ENCODE results near the gene CAPZB. TPM values are rescaled to one million over a fixed set of nuclear protein-coding genes. Genes with fewer than 3 reads are reported as not detected.

CAPZB gene
- total and polyA plus RNA-seq, 7 donors: 179 to 284 (median 224) TPM

- Histone ChIP-seq H3K9me3 (no peaks in the 10 kb centered on the region), H3K4me3 (no peak overlapping the region), H3K36me3 (ENCODE audit: insufficient read depth in 1 of 2, low read depth in 1 of 2) (no peaks in the 10 kb centered on the region), H3K27me3 (ENCODE audit: insufficient read depth in 3 of 3, low read length in 2 of 3) (no peaks in the 10 kb centered on the region), H3K4me1 (peaks cover 80% of the 10 kb centered on the region), H3K27ac (peak overlapping the region; percentile 9)
- no peak for TF ChIP-seq CTCF (IDR thresholded peaks at IDR 0.05)
- no peak for ATAC-seq
- intact Hi-C loops (cut with DNase I): loop anchor here in 1 of 2 donors (5.0 kb wide), 1 partner anchor 40 kb away; no protein-coding TSS in a partner anchor
- 65% methylated on average over 22 of the region's 22 CpGs for WGBS, 3 donors
- DNase-seq: no peak
Observed at GRCh38 chr1:19442154-19443096, 42.9 kb downstream of the CAPZB start.

GRCh38 chr1:19441048-19441780 lies 44.1 kb downstream of the CAPZB start:
- 79 to 86% (median 86%) methylated on average over 11 of the region's 11 CpGs for WGBS, 3 donors
- no peaks in the 10 kb centered on the region for H3K9me3 ChIP-seq
- intact Hi-C loops (cut with DNase I): loop anchor here in 1 of 2 donors (5.0 kb wide), 1 partner anchor 41 kb away; no protein-coding TSS in a partner anchor
- no peaks in the 10 kb centered on the region for H3K27me3 ChIP-seq (ENCODE audit: insufficient read depth in 3 of 3, low read length in 2 of 3)
- ATAC-seq (no peak), DNase-seq (no peak)
- H3K4me3 ChIP-seq: no peak overlapping the region
- peaks cover 84% of the 10 kb centered on the region for H3K4me1 ChIP-seq
- TF ChIP-seq CTCF (IDR thresholded peaks at IDR 0.05): no peak
- no peak overlapping the region for H3K27ac ChIP-seq
- H3K36me3 ChIP-seq (ENCODE audit: insufficient read depth in 1 of 2, low read depth in 1 of 2): no peaks in the 10 kb centered on the region

GRCh38 chr1:19439464-19440171 lies 45.7 kb downstream of the CAPZB start:
- DNase-seq (peak in 1 of 2 donors; percentile 71), ATAC-seq (peak; percentile 33 to 67 (median 58))
- H3K27me3 ChIP-seq (ENCODE audit: insufficient read depth in 3 of 3, low read length in 2 of 3): no peaks in the 10 kb centered on the region
- intact Hi-C loops (cut with DNase I): loop anchor here (5.0 to 10.0 kb wide), 2 partner anchors 43 to 45 kb away; partner anchors contain the start of gene CAPZB (in 1 of the 2)
- no peak overlapping the region for H3K4me3 ChIP-seq
- peaks cover 86% of the 10 kb centered on the region for H3K4me1 ChIP-seq
- no peaks in the 10 kb centered on the region for H3K36me3 ChIP-seq (ENCODE audit: insufficient read depth in 1 of 2, low read depth in 1 of 2)
- WGBS, 3 donors: 44 to 62% (median 47%) methylated on average over 13 of the region's 13 CpGs
- peak; percentile 20 for TF ChIP-seq CTCF (IDR thresholded peaks at IDR 0.05)
- H3K27ac ChIP-seq: peak overlapping the region; percentile 79
- no peaks in the 10 kb centered on the region for H3K9me3 ChIP-seq

GRCh38 chr1:19438516-19439195 lies 46.7 kb downstream of the CAPZB start:
- ATAC-seq: no peak
- H3K36me3 ChIP-seq (ENCODE audit: insufficient read depth in 1 of 2, low read depth in 1 of 2): no peaks in the 10 kb centered on the region
- H3K9me3 ChIP-seq: no peaks in the 10 kb centered on the region
- H3K4me3 ChIP-seq: no peak overlapping the region
- no peak for DNase-seq
- peaks cover 87% of the 10 kb centered on the region for H3K4me1 ChIP-seq
- intact Hi-C loops (cut with DNase I): loop anchor here in 1 of 2 donors (10.0 kb wide), 1 partner anchor 46 kb away; the partner anchor contains the start of gene CAPZB
- no peaks in the 10 kb centered on the region for H3K27me3 ChIP-seq (ENCODE audit: insufficient read depth in 3 of 3, low read length in 2 of 3)
- WGBS, 3 donors: 60 to 62% (median 62%) methylated on average over 19 of the region's 19 CpGs
- H3K27ac ChIP-seq: peak overlapping the region; percentile 79
- no peak for TF ChIP-seq CTCF (IDR thresholded peaks at IDR 0.05)
